GM19452 (cell line): Measurements from ENCODE around the gene ZNF641.
"Not testable (repeated sequence)": the region's sequence is repeated elsewhere in the genome, so short reads cannot be mapped to it uniquely, and the experiment has no call there.

Experiments
- ATAC-seq: cut with Tn5 transposase; IDR thresholded peaks from one replicate; pipeline ENCODE4 v1.9.1; 2021; ENCODE audit not compliant: unreplicated experiment

ZNF641 gene

GRCh38 chr12:48336061-48336460 lies 14.7 kb downstream of the ZNF641 start:
- no peak for ATAC-seq

- ATAC-seq = no peak
These were observed 15.9 kb downstream of the ZNF641 start for GRCh38 chr12:48334808-48335207.

GRCh38 chr12:48333680-48334079 lies 17.0 kb downstream of the ZNF641 start:
- ATAC-seq = not testable (repeated sequence)

GRCh38 chr12:48331399-48331798 lies 19.3 kb downstream of the ZNF641 start:
- ATAC-seq = no peak

GRCh38 chr12:48329199-48329939 lies 21.4 kb downstream of the ZNF641 start:
- no peak for ATAC-seq

- ATAC-seq = no peak
These were observed 34.2 kb downstream of the ZNF641 start for GRCh38 chr12:48316491-48316890.

GRCh38 chr12:48311313-48311712 lies 39.4 kb downstream of the ZNF641 start:
- ATAC-seq = no peak

- no peak for ATAC-seq
These were observed 43.5 kb downstream of the ZNF641 start for GRCh38 chr12:48307269-48307668.

- ATAC-seq = no peak
These were observed 45.5 kb downstream of the ZNF641 start for GRCh38 chr12:48305190-48305589.

GRCh38 chr12:48302161-48302911 lies 48.4 kb downstream of the ZNF641 start:
- ATAC-seq = no peak

GRCh38 chr12:48300774-48301173 lies 49.9 kb downstream of the ZNF641 start:
- ATAC-seq = no peak

GRCh38 chr12:48296586-48297282 lies 54.0 kb downstream of the ZNF641 start:
- ATAC-seq = peak; percentile 67

GRCh38 chr12:48292040-48292439 lies 58.7 kb downstream of the ZNF641 start:
- no peak for ATAC-seq

GRCh38 chr12:48291511-48291910 lies 59.2 kb downstream of the ZNF641 start:
- no peak for ATAC-seq

GRCh38 chr12:48288387-48289268 lies 62.1 kb downstream of the ZNF641 start:
- no peak for ATAC-seq
